ENCODE data around the gene FBXL4. TPM values are rescaled to one million over a fixed set of nuclear protein-coding genes. Genes with fewer than 3 reads are reported as not detected.

FBXL4 gene
- total RNA-seq, 2 experiments from 2014 or later: 16.4 to 17.5 TPM

- ChIA-PET CTCF (no interaction called here), POLR2A (no interaction called here)
- Mint-ChIP-seq H3K36me3 (ENCODE audit: low read depth) (no peaks in the 10 kb centered on the region), H3K4me3 (no peak overlapping the region), H3K4me1 (ENCODE audit: low read depth) (peaks cover 10% of the 10 kb centered on the region), H3K27me3 (peaks cover 80% of the 10 kb centered on the region), H3K9me3 (no peaks in the 10 kb centered on the region), H3K27ac (no peak overlapping the region)
- TF ChIP-seq CTCF (IDR thresholded peaks at IDR 0.05): no peak
- ATAC-seq (no peak), DNase-seq (no peak)
- intact Hi-C loops (cut with micrococcal nuclease): no loop called here
Observed at GRCh38 chr6:98841621-98842341, 106.0 kb downstream of the FBXL4 start.

GRCh38 chr6:98840996-98841513 is 106.7 kb downstream of the FBXL4 start:
- POLR2A ChIA-PET: no interaction called here
- intact Hi-C loops (cut with micrococcal nuclease): no loop called here
- ATAC-seq (no peak), DNase-seq (no peak)
- H3K36me3 Mint-ChIP-seq (ENCODE audit: low read depth): no peaks in the 10 kb centered on the region
- H3K27me3 Mint-ChIP-seq: peaks cover 80% of the 10 kb centered on the region
- no peaks in the 10 kb centered on the region for H3K9me3 Mint-ChIP-seq
- CTCF ChIA-PET: no interaction called here
- TF ChIP-seq CTCF (IDR thresholded peaks at IDR 0.05): no peak
- peaks cover 12% of the 10 kb centered on the region for H3K4me1 Mint-ChIP-seq (ENCODE audit: low read depth)
- no peak overlapping the region for H3K27ac Mint-ChIP-seq
- no peak overlapping the region for H3K4me3 Mint-ChIP-seq

GRCh38 chr6:98840385-98840784 is 107.4 kb downstream of the FBXL4 start:
- no peak overlapping the region for H3K27ac Mint-ChIP-seq
- no peaks in the 10 kb centered on the region for H3K9me3 Mint-ChIP-seq
- ATAC-seq (no peak), DNase-seq (no peak)
- no peaks in the 10 kb centered on the region for H3K36me3 Mint-ChIP-seq (ENCODE audit: low read depth)
- ChIA-PET POLR2A (no interaction called here), CTCF (interaction anchor here (1.0 kb wide), 1 partner anchor 11 kb away, joined by 3 read pairs; no protein-coding TSS in a partner anchor)
- TF ChIP-seq CTCF (IDR thresholded peaks at IDR 0.05): no peak
- H3K4me3 Mint-ChIP-seq: no peak overlapping the region
- peaks cover 16% of the 10 kb centered on the region for H3K4me1 Mint-ChIP-seq (ENCODE audit: low read depth)
- peaks cover 78% of the 10 kb centered on the region for H3K27me3 Mint-ChIP-seq
- intact Hi-C loops (cut with micrococcal nuclease): no loop called here

- H3K9me3 Mint-ChIP-seq: no peaks in the 10 kb centered on the region
- intact Hi-C loops (cut with micrococcal nuclease): no loop called here
- TF ChIP-seq CTCF (IDR thresholded peaks at IDR 0.05): no peak
- no peak for ATAC-seq
- H3K4me1 Mint-ChIP-seq (ENCODE audit: low read depth): peaks cover 16% of the 10 kb centered on the region
- ChIA-PET CTCF (interaction anchor here (1.0 kb wide), 1 partner anchor 11 kb away, joined by 3 read pairs; no protein-coding TSS in a partner anchor), POLR2A (no interaction called here)
- no peak for DNase-seq
- H3K36me3 Mint-ChIP-seq (ENCODE audit: low read depth): no peaks in the 10 kb centered on the region
- H3K4me3 Mint-ChIP-seq: no peak overlapping the region
- peaks cover 78% of the 10 kb centered on the region for H3K27me3 Mint-ChIP-seq
- no peak overlapping the region for H3K27ac Mint-ChIP-seq
Observed at GRCh38 chr6:98839781-98840361, 107.9 kb downstream of the FBXL4 start.

- H3K36me3 Mint-ChIP-seq (ENCODE audit: low read depth): no peaks in the 10 kb centered on the region
- intact Hi-C loops (cut with micrococcal nuclease): no loop called here
- H3K27ac Mint-ChIP-seq: no peak overlapping the region
- POLR2A ChIA-PET: no interaction called here
- peaks cover 12% of the 10 kb centered on the region for H3K4me1 Mint-ChIP-seq (ENCODE audit: low read depth)
- ATAC-seq: no peak
- H3K4me3 Mint-ChIP-seq: no peak overlapping the region
- H3K9me3 Mint-ChIP-seq: no peaks in the 10 kb centered on the region
- TF ChIP-seq CTCF (IDR thresholded peaks at IDR 0.05): no peak
- CTCF ChIA-PET: no interaction called here
- peaks cover 77% of the 10 kb centered on the region for H3K27me3 Mint-ChIP-seq
- no peak for DNase-seq
Observed at GRCh38 chr6:98838975-98839374, 108.8 kb downstream of the FBXL4 start.
